Measurements from ENCODE around the gene LRRC46. TPM values are rescaled to one million over a fixed set of nuclear protein-coding genes. Genes with fewer than 3 reads are reported as not detected.

The LRRC46 gene
- total RNA-seq, 1 donor from 2014 or later: not detected

- H3K9me3 ChIP-seq (ENCODE audit: control insufficient read depth in 3 of 3, low read length in 3 of 3): no peaks in the 10 kb centered on the region
- H3K9ac ChIP-seq (ENCODE audit: low read depth in 1 of 3, low read length in 3 of 3): peak overlapping the region in 2 of 3 donors; percentile 16 to 44
Observed at GRCh38 chr17:47882247-47882646, 50.8 kb downstream of the LRRC46 start.

GRCh38 chr17:47882695-47883588 is 51.5 kb downstream of the LRRC46 start:
- Histone ChIP-seq H3K9me3 (ENCODE audit: control insufficient read depth in 3 of 3, low read length in 3 of 3) (no peaks in the 10 kb centered on the region), H3K27ac (ENCODE audit: low read depth, low read length) (no peak overlapping the region), H3K36me3 (ENCODE audit: control insufficient read depth in 3 of 3, insufficient read depth in 3 of 3, low read length in 3 of 3) (no peaks in the 10 kb centered on the region), H3K4me1 (ENCODE audit: control insufficient read depth in 3 of 3, insufficient read depth in 3 of 3, low read length in 3 of 3) (peaks cover 2 to 14% (median 12%) of the 10 kb centered on the region in 3 donors), H3K27me3 (ENCODE audit: control insufficient read depth in 3 of 3, insufficient read depth in 3 of 3, low read length in 3 of 3) (peaks cover 6 to 27% (median 14%) of the 10 kb centered on the region in 3 donors), H3K4me3 (ENCODE audit: low read length in 3 of 3) (peak overlapping the region in 2 of 3 donors; percentile 41 to 63), H3K9ac (ENCODE audit: low read depth in 1 of 3, low read length in 3 of 3) (peak overlapping the region in 2 of 3 donors; percentile 16 to 44)

More at GRCh38 chr17:47882247-47882646, 50.8 kb downstream of the LRRC46 start:
- H3K27ac ChIP-seq (ENCODE audit: low read depth, low read length): no peak overlapping the region
- H3K4me3 ChIP-seq (ENCODE audit: low read length in 3 of 3): peak overlapping the region; percentile 35 to 63 (median 41)
- no peaks in the 10 kb centered on the region for H3K36me3 ChIP-seq (ENCODE audit: control insufficient read depth in 3 of 3, insufficient read depth in 3 of 3, low read length in 3 of 3)
- H3K27me3 ChIP-seq (ENCODE audit: control insufficient read depth in 3 of 3, insufficient read depth in 3 of 3, low read length in 3 of 3): peaks cover 12 to 32% (median 21%) of the 10 kb centered on the region in 3 donors
- peaks cover 2 to 14% (median 12%) of the 10 kb centered on the region in 3 donors for H3K4me1 ChIP-seq (ENCODE audit: control insufficient read depth in 3 of 3, insufficient read depth in 3 of 3, low read length in 3 of 3)

DNA sequence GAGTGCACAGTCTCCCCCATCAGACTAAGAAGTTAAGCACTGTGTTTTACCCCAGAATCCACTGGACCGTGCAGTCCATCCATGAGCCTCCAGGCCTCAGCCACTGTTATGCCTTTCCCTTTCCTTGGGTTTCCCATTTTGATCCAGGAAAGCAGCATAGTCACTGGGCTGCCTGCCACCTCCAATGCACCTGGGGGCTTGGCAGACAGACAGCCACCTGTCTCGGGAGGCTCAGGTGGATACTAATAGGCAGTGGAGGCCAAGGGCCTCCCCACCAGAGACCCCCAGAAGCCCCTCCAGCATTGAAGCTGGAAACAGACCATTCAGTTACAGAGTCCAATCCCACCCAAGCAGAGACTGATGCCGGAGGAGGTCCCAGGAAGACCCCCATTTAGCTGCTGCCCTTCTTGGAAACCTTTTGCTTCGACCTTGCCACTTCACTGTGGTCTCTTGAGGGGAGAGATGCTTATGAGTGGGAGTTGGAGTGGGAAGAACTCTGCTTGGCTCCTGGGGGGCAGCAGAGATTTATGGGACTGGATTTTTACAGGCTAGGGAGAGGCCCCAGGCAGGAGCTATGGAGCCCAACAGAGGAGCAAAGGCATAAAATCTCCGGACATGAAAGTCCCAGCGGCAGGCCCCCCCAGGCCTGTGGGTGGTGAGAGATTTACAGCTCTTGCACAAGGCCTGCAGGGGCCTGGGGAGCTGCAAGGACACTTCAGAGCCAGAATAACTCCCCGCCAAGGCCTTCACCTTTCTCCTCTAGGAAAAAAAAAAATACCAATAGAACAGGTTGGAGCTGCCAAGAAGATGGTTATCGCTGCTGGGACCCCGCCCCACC is 52.3 kb downstream of the LRRC46 start:
- H3K9me3 ChIP-seq (ENCODE audit: control insufficient read depth in 3 of 3, low read length in 3 of 3): no peaks in the 10 kb centered on the region
- H3K36me3 ChIP-seq (ENCODE audit: control insufficient read depth in 3 of 3, insufficient read depth in 3 of 3, low read length in 3 of 3): no peaks in the 10 kb centered on the region
- no peak overlapping the region for H3K27ac ChIP-seq (ENCODE audit: low read depth, low read length)
- H3K9ac ChIP-seq (ENCODE audit: low read depth in 1 of 3, low read length in 3 of 3): no peak overlapping the region
- peaks cover 2 to 14% (median 12%) of the 10 kb centered on the region in 3 donors for H3K4me1 ChIP-seq (ENCODE audit: control insufficient read depth in 3 of 3, insufficient read depth in 3 of 3, low read length in 3 of 3)
- no peak overlapping the region for H3K4me3 ChIP-seq (ENCODE audit: low read length in 3 of 3)
- H3K27me3 ChIP-seq (ENCODE audit: control insufficient read depth in 3 of 3, insufficient read depth in 3 of 3, low read length in 3 of 3): peaks cover 5 to 19% (median 7%) of the 10 kb centered on the region in 3 donors

DNA sequence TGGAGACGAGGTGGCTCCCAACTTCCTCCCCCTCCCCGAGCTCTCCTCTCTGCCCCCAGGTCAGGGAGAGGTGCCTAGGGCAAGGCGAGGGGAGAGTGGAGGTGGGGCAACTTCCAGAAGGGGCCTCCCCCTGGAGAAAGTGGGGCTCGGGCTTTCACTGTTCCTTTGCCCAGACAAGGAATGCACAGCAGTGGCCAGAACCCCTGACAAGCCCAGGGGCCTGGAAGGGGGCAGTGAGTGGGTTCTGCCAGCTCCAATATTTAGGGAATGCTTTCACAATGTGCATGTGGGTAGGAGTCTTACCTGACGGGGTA is 52.9 kb downstream of the LRRC46 start:
- H3K27me3 ChIP-seq (ENCODE audit: control insufficient read depth in 3 of 3, insufficient read depth in 3 of 3, low read length in 3 of 3): peaks cover under 1 to 16% (median 7%) of the 10 kb centered on the region in 3 donors
- peaks cover 2 to 14% (median 12%) of the 10 kb centered on the region in 3 donors for H3K4me1 ChIP-seq (ENCODE audit: control insufficient read depth in 3 of 3, insufficient read depth in 3 of 3, low read length in 3 of 3)
- no peak overlapping the region for H3K27ac ChIP-seq (ENCODE audit: low read depth, low read length)
- no peaks in the 10 kb centered on the region for H3K36me3 ChIP-seq (ENCODE audit: control insufficient read depth in 3 of 3, insufficient read depth in 3 of 3, low read length in 3 of 3)
- no peaks in the 10 kb centered on the region for H3K9me3 ChIP-seq (ENCODE audit: control insufficient read depth in 3 of 3, low read length in 3 of 3)
- H3K4me3 ChIP-seq (ENCODE audit: low read length in 3 of 3): no peak overlapping the region
- H3K9ac ChIP-seq (ENCODE audit: low read depth in 1 of 3, low read length in 3 of 3): no peak overlapping the region

- Histone ChIP-seq H3K27ac (ENCODE audit: low read depth, low read length) (no peak overlapping the region), H3K9ac (ENCODE audit: low read depth in 1 of 3, low read length in 3 of 3) (no peak overlapping the region), H3K9me3 (ENCODE audit: control insufficient read depth in 3 of 3, low read length in 3 of 3) (no peaks in the 10 kb centered on the region), H3K4me3 (ENCODE audit: low read length in 3 of 3) (no peak overlapping the region), H3K27me3 (ENCODE audit: control insufficient read depth in 3 of 3, insufficient read depth in 3 of 3, low read length in 3 of 3) (peaks cover 0 to 16% (median 5%) of the 10 kb centered on the region in 3 donors), H3K36me3 (ENCODE audit: control insufficient read depth in 3 of 3, insufficient read depth in 3 of 3, low read length in 3 of 3) (no peaks in the 10 kb centered on the region), H3K4me1 (ENCODE audit: control insufficient read depth in 3 of 3, insufficient read depth in 3 of 3, low read length in 3 of 3) (peaks cover 2 to 18% (median 12%) of the 10 kb centered on the region in 3 donors)
Observed at GRCh38 chr17:47884905-47885730, 53.6 kb downstream of the LRRC46 start.

Other genes with a start within 250 kb of the LRRC46 start
- gene KPNB1, start 181.8 kb upstream of the LRRC46 start, total RNA-seq: 119 TPM
- gene TBKBP1, start 137.5 kb upstream of the LRRC46 start, total RNA-seq: 7.8 TPM
- not detected for gene TBX21, start 98.4 kb upstream of the LRRC46 start, total RNA-seq
- 8.4 TPM for gene OSBPL7, start 9.9 kb upstream of the LRRC46 start, total RNA-seq
- gene MRPL10, start 129 bp upstream of the LRRC46 start, total RNA-seq: 19.8 TPM
- gene SCRN2, start 9.6 kb downstream of the LRRC46 start, total RNA-seq: 29.2 TPM
- under 0.01 TPM for gene SP6, start 19.5 kb downstream of the LRRC46 start, total RNA-seq
- gene SP2, start 64.6 kb downstream of the LRRC46 start, total RNA-seq: 0.52 TPM
- 12.0 TPM for gene PNPO, start 109.9 kb downstream of the LRRC46 start, total RNA-seq
- gene PRR15L, start 126.2 kb downstream of the LRRC46 start, total RNA-seq: not detected
- 59.0 TPM for gene CDK5RAP3, start 139.4 kb downstream of the LRRC46 start, total RNA-seq
- 39.7 TPM for gene COPZ2, start 206.1 kb downstream of the LRRC46 start, total RNA-seq
- 93.4 TPM for gene NFE2L1, start 216.7 kb downstream of the LRRC46 start, total RNA-seq

All from skeletal muscle tissue (tissue), 4 donors.